Inflammatory macrophage treated with lipopolysaccharide for 4 hours (primary cell): ENCODE results near the gene SLC44A1.

Experiments
- DNase-seq: peaks from one replicate; pipeline ENCODE4 v3.0.0-alpha.2; 2020

The SLC44A1 gene

GRCh38 chr9:105244003-105244733 is at the start of gene SLC44A1:
SLC44A1 (plus strand) TSS chr9:105244651; CDS start chr9:105244869, 218 bp downstream.
- DNase-seq: peak; percentile 95

- no peak for DNase-seq
These were observed 49.2 kb upstream of the SLC44A1 start for GRCh38 chr9:105195259-105195658.

GRCh38 chr9:105198023-105198422 is 46.4 kb upstream of the SLC44A1 start:
- no peak for DNase-seq

- peak; percentile 24 for DNase-seq
These were observed 45.6 kb upstream of the SLC44A1 start for GRCh38 chr9:105198865-105199264.

- DNase-seq: no peak
These were observed 40.0 kb upstream of the SLC44A1 start for GRCh38 chr9:105204416-105204815.

GRCh38 chr9:105205787-105206495 is 38.5 kb upstream of the SLC44A1 start:
- no peak for DNase-seq

- no peak for DNase-seq
These were observed 38.0 kb upstream of the SLC44A1 start for GRCh38 chr9:105206496-105206820.

GRCh38 chr9:105206821-105207699 is 37.4 kb upstream of the SLC44A1 start:
- no peak for DNase-seq

GRCh38 chr9:105216440-105217178 is 27.8 kb upstream of the SLC44A1 start:
- DNase-seq: no peak

- no peak for DNase-seq
These were observed 25.8 kb upstream of the SLC44A1 start for GRCh38 chr9:105218673-105219072.

GRCh38 chr9:105219291-105219805 is 25.1 kb upstream of the SLC44A1 start:
- no peak for DNase-seq

GRCh38 chr9:105220451-105220850 is 24.0 kb upstream of the SLC44A1 start:
- no peak for DNase-seq

GRCh38 chr9:105223544-105224140 is 20.8 kb upstream of the SLC44A1 start:
- DNase-seq: no peak

GRCh38 chr9:105226055-105226454 is 18.4 kb upstream of the SLC44A1 start:
- no peak for DNase-seq

- DNase-seq: no peak
These were observed 12.2 kb upstream of the SLC44A1 start for GRCh38 chr9:105232207-105232606.

- DNase-seq: no peak
These were observed 10.6 kb upstream of the SLC44A1 start for GRCh38 chr9:105233873-105234272.

GRCh38 chr9:105236261-105236660 is 8.2 kb upstream of the SLC44A1 start:
- peak; percentile 72 for DNase-seq

GRCh38 chr9:105237246-105237645 is 7.2 kb upstream of the SLC44A1 start:
- DNase-seq: no peak

- no peak for DNase-seq
These were observed 6.1 kb upstream of the SLC44A1 start for GRCh38 chr9:105238302-105238701.

GRCh38 chr9:105241356-105242043 is 3.0 kb upstream of the SLC44A1 start:
- DNase-seq: no peak

- DNase-seq: no peak
These were observed 2.4 kb upstream of the SLC44A1 start for GRCh38 chr9:105242062-105242461.

GRCh38 chr9:105242557-105242956 is 1.9 kb upstream of the SLC44A1 start:
- no peak for DNase-seq
